ENCODE measurements around the gene STUB1. TPM values are rescaled to one million over a fixed set of nuclear protein-coding genes. Genes with fewer than 3 reads are reported as not detected.

The STUB1 gene
- total RNA-seq, 2 donors from 2014 or later: 73.3 to 79.7 TPM

DNA sequence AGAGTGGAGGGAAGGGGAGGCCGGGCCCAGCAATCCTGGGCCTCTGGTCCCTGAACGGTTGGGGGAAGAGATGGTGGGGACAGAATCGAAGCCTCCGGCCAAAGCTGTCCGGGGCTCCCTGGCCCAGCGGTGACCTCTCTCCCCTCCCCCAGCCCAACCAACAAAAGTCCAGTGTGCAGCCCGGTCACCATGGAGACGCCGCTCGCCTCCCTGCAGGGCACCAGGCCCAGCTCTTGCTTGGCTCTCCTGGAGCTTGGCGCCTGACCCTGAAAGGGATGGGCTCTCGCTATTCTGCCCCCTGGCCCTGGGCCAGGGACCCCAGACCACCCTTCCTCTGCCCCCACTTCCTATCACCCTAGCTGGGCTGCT lies 36.0 kb downstream of the STUB1 start:
- DNase-seq (ENCODE audit: low spot score): no peak
- intact Hi-C loops (cut with DNase I): no loop called here

DNA sequence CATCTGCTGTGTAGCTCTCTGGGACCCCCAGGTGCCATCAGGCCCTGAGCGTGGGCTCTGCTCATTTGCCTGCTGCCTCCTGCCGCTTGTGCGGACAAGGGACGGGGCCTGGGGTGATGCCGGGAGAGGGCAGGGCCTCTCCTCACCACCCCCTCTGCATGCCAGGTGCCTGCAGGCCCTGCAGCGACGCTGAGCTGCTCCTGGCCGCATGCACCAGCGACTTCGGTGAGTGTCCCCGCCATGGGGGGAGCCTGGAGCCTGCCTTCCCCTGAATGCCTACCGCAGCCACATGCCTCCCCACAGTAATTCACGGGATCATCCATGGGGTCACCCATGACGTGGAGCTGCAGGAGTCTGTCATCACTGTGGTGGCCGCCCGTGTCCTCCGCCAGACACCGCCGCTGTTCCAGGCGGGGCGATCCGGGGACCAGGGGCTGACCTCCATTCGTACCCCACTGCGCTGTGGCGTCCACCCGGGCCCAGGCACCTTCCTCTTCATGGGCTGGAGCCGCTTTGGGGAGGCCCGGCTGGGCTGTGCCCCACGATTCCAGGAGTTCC lies 36.6 kb downstream of the STUB1 start:
- intact Hi-C loops (cut with DNase I): no loop called here
- DNase-seq (ENCODE audit: low spot score): no peak

DNA sequence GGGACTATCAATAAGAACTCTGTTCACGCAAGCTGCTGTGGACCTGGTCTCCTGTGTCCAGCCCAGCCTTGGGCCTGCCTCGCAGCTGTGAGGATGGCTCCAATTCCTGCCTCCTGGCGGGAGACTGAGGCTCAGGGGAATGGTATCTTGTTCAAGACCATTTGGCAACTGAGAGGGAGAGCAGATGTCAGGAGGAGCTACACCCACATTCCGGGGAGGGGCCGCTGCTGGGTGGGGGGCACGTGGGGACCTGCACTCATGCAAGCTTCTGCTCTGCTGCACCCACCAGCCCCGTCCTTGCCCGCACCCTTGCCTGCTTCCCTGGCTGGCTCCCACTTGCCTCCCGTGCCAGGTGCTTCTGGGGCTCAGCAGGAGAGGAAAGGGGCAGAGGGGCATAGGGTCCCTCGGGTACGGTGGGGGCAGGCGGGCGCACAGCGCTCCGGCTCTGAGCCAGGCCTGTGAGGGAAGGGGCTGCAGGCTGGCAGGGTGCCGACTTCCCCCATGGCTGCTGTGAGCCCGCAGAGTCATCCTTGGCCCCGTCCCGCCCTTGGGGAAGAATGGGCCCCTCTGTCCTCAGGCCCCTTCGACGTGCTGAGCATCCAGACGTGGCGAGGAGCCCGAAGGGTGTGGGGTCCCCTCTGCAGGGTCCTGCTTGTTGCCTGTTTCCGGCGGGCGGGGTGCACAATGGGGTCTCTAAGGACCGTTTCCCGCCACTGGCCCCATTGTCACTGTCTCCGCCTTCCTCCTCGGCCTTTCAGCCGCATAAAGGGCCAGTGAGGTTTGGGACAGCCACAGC lies 37.4 kb downstream of the STUB1 start:
- DNase-seq (ENCODE audit: low spot score): no peak
- intact Hi-C loops (cut with DNase I): no loop called here

DNA sequence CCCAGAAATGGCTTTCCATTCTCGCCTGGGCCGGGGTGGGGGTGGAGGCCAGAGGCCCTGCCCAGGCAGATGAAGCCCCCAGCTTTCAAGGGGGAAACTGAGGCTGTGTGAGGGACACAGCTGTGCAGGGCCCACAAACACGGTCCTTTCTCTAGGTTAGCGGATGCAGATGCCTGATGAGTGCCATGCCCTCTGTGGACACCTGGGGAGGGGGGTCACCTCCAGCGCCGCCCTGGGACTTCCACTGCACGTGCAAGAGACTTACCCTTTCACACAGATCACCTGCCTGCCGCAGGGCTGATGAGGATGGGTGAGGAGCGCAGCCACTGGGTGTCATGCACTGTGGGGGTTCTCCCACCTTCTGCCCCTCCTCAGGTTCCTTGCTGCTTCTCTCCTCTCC lies 38.2 kb downstream of the STUB1 start:
- DNase-seq (ENCODE audit: low spot score): no peak
- intact Hi-C loops (cut with DNase I): no loop called here

DNA sequence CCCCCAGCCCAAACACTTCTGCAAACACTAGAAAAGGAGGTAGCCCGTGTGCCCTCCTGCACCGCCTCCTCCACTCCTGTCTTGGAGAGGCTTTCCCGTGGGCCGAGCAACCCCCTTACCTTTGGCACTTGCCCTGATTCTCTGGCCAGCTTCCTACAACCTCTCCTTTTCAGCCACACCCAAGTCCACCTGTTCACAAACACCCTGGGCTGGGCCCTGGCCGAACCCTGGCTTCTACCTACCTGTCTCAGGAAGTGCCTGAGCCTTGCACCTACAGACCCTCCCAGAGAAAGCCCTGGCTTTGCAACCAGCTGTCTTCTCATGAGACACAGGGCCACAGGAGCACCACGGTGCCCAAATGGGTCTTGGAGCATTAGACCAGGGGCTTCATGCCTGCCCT lies 38.7 kb downstream of the STUB1 start:
- intact Hi-C loops (cut with DNase I): no loop called here

DNA sequence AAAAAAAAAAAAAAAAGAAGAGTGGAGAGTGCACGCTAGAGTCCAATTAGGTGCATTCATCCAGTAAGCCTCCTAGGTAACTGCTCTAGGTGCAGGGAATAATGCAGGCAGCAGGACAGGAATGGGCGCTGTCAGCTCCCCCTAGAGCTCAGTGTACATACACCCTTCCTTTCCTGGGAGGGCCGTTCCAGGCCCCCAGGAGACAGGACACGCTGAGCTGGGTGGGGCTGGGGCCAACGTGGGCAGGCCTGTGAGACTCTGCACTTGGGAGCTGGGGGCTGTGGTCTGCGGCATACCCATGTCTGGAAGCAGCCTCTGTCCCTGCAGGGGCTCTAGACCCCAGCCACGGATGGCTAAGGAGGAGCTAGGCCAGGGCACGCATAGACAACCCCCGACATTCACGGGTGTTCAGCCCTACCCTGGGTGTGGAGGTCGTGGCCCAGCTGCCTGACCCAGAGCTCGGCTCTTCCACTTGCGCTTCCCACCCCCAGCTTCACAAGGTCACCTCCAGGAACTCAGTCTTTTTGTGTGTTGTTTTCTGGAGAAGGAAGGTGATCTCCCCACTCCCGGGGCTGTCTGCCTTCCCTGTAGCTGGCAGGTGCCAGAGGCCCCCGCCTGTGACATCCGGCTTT lies 39.7 kb downstream of the STUB1 start:
- DNase-seq (ENCODE audit: low spot score): no peak
- intact Hi-C loops (cut with DNase I): no loop called here

More for the DNA sequence above, 38.7 kb downstream of the STUB1 start:
- no peak for DNase-seq (ENCODE audit: low spot score)

DNA sequence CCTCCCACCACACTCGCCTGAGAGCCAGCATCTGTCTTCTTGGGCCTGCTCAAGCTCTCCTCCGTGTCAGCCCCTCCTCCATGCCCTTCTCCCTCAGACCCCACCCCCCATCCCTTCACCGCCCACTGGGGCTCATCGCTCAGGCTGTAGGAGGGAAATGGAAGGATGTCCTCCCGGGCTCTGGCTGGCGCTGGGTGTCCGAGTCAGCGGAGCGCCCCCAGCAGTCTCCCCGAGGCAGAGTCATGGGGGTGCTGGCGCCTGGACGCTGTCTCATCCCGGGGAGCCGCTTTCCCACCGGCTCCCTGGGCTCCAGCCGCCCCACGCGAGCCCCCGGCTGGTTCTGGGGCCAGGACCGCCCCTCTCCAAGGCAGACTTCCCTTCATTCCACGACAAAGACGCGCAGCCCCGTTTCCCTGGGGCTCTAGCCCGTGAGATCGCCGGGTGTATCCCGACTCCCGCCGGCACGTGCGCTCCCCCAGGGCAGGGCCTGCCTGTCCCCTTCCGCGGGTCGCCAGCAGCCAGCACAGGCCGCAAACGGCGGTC lies 40.3 kb downstream of the STUB1 start:
- no peak for DNase-seq (ENCODE audit: low spot score)
- intact Hi-C loops (cut with DNase I): no loop called here

DNA sequence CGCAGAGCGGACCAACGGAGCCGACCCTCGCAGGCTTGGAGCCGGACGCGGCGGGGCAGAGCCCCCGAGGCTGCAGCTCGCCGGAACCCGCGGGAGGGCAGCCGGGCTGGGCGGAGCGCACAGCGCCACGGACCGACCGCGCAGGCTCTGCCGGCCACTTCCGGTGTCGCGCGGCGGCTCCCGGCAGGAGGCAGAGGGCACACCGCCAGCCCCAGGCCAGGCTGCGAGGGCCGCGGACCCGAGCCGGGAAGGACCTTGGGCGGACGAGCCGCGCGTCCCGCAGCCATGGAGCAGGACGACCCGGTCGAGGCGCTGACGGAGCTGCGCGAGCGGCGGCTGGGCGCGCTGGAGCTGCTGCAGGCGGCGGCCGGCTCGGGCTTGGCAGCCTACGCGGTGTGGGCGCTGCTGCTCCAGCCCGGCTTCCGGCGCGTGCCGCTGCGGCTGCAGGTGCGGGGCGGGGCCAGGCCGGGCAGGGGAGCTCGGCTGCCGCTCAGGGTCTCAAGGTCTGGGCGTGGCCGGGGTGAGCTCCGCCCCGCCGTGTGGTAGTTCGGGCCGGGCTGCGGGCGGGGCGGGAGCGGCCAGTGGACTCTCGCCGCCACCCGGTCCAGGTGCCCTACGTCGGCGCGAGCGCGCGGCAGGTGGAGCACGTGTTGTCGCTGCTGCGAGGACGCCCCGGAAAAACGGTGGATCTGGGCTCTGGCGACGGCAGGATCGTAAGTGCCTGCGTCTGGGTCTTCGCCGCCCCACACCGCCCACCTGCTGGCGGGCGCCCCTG lies 41.0 kb downstream of the STUB1 start, which contains the start of gene ANTKMT:
TSS of gene ANTKMT (plus strand) at position 157 of the 775 bp plus-strand sequence. CDS start at position 286, 129 bp downstream.
- DNase-seq (ENCODE audit: low spot score): peak; percentile 91
- intact Hi-C loops (cut with DNase I): no loop called here

DNA sequence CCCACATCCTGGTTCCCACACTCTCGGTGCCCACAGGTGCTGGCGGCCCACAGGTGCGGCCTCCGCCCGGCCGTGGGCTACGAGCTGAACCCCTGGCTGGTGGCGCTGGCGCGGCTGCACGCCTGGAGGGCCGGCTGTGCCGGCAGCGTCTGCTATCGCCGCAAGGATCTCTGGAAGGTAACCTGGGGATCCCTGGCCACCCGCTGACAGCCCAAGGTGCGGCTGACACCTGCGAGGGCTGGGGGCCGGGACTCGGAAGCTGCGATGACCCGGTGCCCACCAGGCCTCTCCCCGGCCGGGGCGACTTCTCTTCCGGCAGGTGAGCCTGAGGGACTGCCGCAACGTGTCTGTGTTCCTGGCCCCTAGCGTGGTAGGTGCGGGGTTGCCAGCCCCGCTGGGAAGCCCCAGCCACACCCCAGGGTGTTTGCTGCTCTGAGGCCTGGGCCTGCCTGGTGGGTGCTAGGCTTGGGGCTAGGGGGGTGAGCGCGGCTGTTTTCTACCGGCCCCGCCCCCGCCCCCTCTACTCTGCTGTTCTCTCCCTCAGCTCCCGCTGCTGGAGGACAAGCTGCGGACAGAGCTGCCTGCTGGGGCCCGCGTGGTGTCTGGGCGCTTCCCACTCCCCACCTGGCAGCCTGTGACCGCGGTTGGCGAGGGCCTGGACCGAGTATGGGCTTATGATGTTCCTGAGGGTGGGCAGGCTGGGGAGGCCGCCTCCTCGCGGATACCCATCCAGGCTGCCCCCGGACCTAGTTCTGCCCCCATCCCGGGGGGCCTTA lies 41.7 kb downstream of the STUB1 start:
- intact Hi-C loops (cut with DNase I): no loop called here
- DNase-seq (ENCODE audit: low spot score): no peak

DNA sequence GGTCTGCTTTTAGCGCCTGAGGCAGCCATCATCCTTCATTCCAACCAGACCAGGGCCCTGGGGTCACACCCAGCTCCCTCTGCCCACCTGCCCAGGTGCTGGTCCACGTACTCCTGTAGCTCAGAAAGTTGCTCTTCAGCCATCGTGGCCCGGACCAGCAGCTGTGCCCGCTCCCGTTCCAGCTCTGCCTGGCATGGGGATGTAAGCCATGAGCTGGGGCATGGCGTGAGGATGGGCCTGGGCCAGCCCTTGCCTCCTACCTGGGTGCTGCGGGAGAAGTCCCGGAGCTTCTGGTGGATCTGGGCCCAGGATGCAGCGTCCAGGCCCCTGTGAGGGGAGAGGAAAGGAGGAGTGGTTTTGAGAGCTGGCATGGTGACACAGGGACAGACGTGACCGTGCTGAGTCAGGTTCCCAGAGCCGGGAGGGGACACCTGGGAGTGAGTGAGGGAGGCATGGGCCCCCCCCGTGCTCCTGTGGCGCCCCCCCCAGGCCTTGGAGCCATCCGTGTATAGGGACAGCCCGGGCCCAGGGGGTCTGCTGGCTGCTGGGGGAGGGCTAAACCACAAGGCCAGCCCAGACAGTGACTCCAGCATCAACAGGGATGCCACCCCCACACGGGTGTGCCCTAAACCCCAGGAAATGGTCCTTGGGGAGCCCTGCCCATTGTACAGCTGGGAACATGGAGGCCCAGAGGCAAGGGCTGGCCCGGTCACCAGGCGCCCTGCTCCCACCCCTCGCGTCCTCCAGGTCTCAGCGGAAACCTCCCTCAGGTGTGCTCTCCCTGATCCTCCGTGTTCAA lies 42.8 kb downstream of the STUB1 start:
- intact Hi-C loops (cut with DNase I): no loop called here

DNA sequence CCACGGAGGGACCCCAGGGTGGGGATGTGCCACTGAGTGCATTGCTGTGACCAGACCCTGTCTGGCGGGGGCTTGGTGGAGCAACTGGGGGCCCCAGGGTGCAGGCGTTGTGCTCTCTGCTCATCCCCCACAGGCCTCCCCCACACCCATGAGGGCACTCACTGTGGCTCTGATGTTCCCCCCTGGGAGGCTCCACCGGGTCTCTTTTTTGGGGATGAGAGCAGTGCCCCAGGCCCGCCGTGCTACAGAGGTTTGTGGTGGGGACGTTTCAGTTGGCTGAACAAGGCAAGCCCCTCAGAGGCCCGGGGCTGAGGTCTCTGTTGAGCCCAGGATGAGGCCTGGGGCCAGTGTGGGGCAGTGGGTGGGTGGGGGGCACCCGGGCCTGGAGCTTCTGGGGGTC lies 43.5 kb downstream of the STUB1 start:
- DNase-seq (ENCODE audit: low spot score): no peak
- intact Hi-C loops (cut with DNase I): no loop called here

More for the DNA sequence above, 42.8 kb downstream of the STUB1 start:
- DNase-seq (ENCODE audit: low spot score): no peak

DNA sequence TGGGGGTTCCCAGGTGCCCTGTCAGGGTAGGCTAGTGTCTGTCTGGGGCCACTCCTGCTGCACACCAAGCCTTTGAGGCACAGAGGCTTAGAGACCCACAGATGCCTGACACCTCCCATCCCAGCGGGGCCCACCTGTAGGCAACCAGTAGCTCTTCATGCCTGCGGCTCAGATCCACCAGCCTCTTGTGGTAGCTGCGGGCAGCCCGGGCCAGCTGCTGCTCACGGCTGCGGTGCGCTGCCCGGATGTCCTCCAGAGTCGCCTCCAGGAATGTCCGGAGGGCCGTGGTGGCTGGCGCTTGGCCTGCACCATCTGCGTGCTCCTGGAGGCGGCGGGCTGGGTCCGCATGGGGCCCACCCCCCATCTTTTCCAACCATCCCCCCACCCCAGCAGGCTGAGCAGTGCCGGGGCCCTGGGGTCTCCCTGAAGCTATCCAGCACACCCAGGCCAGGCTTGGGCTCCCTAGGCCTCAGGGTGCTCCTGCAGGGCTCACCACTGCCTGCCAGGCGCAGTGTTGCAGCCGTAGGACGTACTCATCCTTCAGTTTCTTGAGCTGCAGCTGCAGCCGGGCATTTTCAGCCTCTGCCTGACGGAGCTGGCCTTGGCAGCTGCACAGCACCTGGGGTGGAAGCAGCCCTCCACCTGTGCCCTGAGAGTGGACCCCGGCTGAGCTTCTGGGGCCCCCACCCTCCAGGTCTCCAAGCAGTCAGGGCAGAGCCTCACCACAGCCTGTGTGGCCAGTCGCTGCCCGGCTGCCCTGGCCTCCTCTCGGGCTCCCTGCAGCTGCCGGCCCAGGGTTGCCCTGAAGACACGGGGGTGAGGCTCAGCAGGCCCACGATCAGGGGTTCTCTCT lies 44.2 kb downstream of the STUB1 start:
- intact Hi-C loops (cut with DNase I): no loop called here
- no peak for DNase-seq (ENCODE audit: low spot score)

DNA sequence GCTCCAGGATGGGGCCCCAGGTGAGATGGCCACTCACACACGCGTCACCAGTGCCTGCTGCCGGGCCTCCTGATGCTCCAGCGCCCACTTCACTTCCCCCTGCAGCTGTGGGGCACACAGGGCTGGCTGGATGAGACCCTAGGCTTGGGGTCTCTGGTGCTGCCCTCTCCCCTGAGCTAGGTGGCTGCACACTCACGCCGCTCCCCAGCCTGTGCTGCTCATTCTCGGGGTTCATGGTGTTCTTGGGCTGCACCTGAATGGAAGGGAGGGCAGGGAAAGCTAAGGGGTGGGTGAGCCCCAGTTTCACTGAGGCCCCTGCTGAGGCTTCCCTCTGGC lies 44.8 kb downstream of the STUB1 start:
- intact Hi-C loops (cut with DNase I): no loop called here
- DNase-seq (ENCODE audit: low spot score): no peak

DNA sequence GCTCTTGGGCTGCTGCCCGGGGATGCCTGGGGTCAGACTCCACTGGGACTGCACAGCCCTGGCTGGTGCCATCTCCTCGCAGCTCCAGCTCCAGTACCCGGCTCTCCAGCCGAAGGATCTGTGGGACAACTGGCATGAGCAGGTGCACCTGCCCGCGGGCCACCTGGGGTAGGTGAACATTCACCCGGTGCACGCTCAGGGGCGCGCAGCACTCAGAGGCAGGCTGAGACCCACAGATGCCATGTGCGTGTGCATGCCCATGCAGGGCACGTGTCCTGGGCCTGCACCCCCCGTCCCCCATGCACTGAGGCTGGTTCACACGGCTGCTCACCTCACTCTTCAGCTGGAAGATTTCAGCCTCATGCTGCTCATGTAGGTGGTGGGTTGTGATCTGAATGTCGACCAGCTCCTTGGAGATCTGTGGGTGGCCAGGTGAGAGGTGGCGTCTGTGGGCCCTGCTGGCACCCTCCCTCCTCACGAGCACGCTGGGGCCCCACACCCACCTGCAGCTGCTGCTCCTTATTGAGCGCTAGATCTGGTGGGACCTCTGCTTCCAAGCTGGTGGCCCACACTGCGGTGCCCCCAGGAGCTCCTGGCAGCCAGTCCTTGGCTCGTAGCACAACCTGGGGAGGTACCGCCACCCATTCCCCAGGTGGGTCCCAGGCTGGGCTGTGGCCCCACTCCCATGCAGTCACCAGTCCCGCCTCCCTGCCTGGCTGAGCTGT lies 45.4 kb downstream of the STUB1 start:
- intact Hi-C loops (cut with DNase I): no loop called here
- no peak for DNase-seq (ENCODE audit: low spot score)

DNA sequence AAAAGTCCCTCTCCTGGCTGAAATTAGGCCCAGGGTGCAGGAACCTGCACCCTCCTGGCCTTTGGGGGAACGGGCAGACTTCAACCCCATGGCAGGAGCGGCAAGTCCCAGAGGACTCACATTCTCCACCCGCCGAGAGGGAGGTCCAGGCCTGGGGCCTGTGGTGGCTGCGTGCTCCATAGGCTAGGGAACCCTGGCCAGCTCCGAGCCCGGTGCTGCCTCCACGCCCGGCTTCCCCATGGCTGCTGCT lies 45.9 kb downstream of the STUB1 start:
- intact Hi-C loops (cut with DNase I): no loop called here
- no peak for DNase-seq (ENCODE audit: low spot score)

DNA sequence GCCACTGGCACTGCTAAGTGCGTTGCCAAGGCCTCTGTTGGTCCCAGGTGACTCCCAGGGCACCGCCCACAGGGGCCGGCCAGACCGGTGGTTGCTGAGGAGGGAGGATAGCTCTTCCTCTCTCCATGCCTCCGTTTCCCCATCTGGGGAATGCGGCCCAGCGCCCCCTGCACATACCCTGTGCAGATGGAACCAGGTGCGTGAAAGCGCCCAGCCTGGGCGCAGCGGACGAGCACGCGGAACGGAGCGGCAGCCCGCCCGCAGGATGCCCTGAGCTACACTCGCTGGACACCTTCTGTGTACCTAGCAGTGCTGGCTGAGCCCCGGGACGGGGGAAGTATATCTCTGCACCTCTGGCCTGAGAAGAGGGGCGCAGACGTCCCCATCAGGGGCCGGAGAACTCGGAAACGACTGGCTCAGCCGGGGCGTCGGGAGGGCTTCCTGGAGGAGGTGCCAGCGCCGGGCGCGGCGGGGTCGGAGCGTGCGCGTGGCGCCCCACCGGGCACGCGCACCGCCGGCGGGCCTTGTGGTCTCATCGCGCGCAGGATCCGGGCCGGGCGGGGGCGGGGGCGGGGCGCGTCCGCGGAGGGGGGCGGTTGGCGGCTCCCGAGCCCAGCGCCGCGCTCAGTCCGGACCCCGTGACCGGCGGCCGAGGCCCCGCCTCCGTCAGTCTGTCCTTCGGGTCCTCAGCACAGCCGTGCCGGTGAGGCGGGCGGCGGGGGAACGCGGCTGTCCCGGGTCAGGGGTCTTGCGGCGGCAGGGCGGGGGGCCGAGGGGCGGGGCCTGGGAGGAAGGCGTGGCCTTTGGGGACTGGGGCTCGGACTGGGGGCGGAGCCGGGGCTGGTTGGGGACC lies 46.5 kb downstream of the STUB1 start, which contains the start of the genes CCDC78 and HAGHL:
TSS of gene CCDC78 (minus strand) at position 6 of the 853 bp plus-strand sequence. CDS start 76 bp downstream, outside the sequence.
TSS of gene HAGHL (plus strand) at position 669 of the 853 bp plus-strand sequence. CDS start 404 bp downstream, outside the sequence.
- intact Hi-C loops (cut with DNase I): no loop called here
- no peak for DNase-seq (ENCODE audit: low spot score)
